HEK293 (cell line): ENCODE results near the gene EML4.

Experiments used
- BCL11B ChIP-seq: fragments of 450-650 bp; formaldehyde crosslinking; IDR thresholded peaks from 2 replicates; pipeline ENCODE4 v1.5.1; 2016; ENCODE audit warnings: low read depth, missing biosample characterization, missing genetic modification characterization
- GLIS1 ChIP-seq: fragments of 450-650 bp; formaldehyde crosslinking; IDR thresholded peaks from 2 replicates; pipeline ENCODE4 v1.5.1; 2016; ENCODE audit warnings: missing biosample characterization, missing genetic modification characterization
- IKZF3 ChIP-seq: fragments of 450-650 bp; IDR thresholded peaks from 2 replicates; pipeline ENCODE4 v1.5.0; 2018; ENCODE audit warnings: missing biosample characterization, mild to moderate bottlenecking, missing genetic modification characterization, moderate library complexity
- YY1 ChIP-seq: fragments of 450-650 bp; formaldehyde crosslinking; IDR thresholded peaks from 2 replicates; pipeline ENCODE4 v1.5.1; 2018; ENCODE audit warnings: missing biosample characterization, missing genetic modification characterization
- ZBTB17 ChIP-seq: fragments of 450-650 bp; formaldehyde crosslinking; IDR thresholded peaks from 2 replicates; pipeline ENCODE4 v1.5.1; 2016; ENCODE audit warnings: missing biosample characterization, missing genetic modification characterization
- ZBTB20 ChIP-seq: fragments of 450-650 bp; formaldehyde crosslinking; IDR thresholded peaks from 2 replicates; pipeline ENCODE4 v1.5.1; 2016; ENCODE audit warnings: missing biosample characterization, missing genetic modification characterization
- ZEB2 ChIP-seq: fragments of 450-650 bp; formaldehyde crosslinking; IDR thresholded peaks from 2 replicates; pipeline ENCODE4 v1.5.1; 2016; ENCODE audit warnings: missing biosample characterization, missing genetic modification characterization
- ZNF140 ChIP-seq: fragments of 450-650 bp; formaldehyde crosslinking; IDR thresholded peaks from 2 replicates; pipeline ENCODE4 v1.5.1; 2016; ENCODE audit warnings: missing biosample characterization, missing genetic modification characterization
- ZNF157 ChIP-seq: fragments of 450-650 bp; formaldehyde crosslinking; IDR thresholded peaks from 2 replicates; pipeline ENCODE4 v1.5.1; 2016; ENCODE audit warnings: missing biosample characterization, missing genetic modification characterization
- ZNF184 ChIP-seq: fragments of 450-650 bp; IDR thresholded peaks from 2 replicates; pipeline ENCODE4 v1.5.1; 2018; ENCODE audit warnings: missing biosample characterization, mild to moderate bottlenecking, missing genetic modification characterization
- ZNF19 ChIP-seq: fragments of 450-650 bp; formaldehyde crosslinking; IDR thresholded peaks from 2 replicates; pipeline ENCODE4; 2016; ENCODE audit warnings: missing biosample characterization, missing genetic modification characterization, low read depth
- ZNF24 ChIP-seq: fragments of 450-650 bp; formaldehyde crosslinking; IDR thresholded peaks from 2 replicates; pipeline ENCODE4 v1.5.1; 2016; ENCODE audit warnings: missing biosample characterization, missing genetic modification characterization
- ZNF292 ChIP-seq: fragments of 450-650 bp; formaldehyde crosslinking; IDR thresholded peaks from 2 replicates; pipeline ENCODE4 v1.5.1; 2016; ENCODE audit warnings: low read depth, missing biosample characterization, missing genetic modification characterization, borderline replicate concordance
- ZNF324 ChIP-seq: fragments of 450-650 bp; formaldehyde crosslinking; IDR thresholded peaks from 2 replicates; pipeline ENCODE4 v1.5.1; 2016; ENCODE audit warnings: missing biosample characterization, missing genetic modification characterization
- ZNF335 ChIP-seq: fragments of 450-650 bp; formaldehyde crosslinking; conservative IDR thresholded peaks from 2 replicates; pipeline ENCODE4 v1.5.1; 2016; ENCODE audit warnings: missing biosample characterization, missing genetic modification characterization
- ZNF350 ChIP-seq: fragments of 450-650 bp; formaldehyde crosslinking; IDR thresholded peaks from 2 replicates; pipeline ENCODE4 v1.5.0; 2017; ENCODE audit warnings: missing biosample characterization, mild to moderate bottlenecking, missing genetic modification characterization
- ZNF394 ChIP-seq: fragments of 450-650 bp; formaldehyde crosslinking; IDR thresholded peaks from 2 replicates; pipeline ENCODE4 v1.5.1; 2016; ENCODE audit warnings: missing biosample characterization, missing genetic modification characterization, mild to moderate bottlenecking, moderate library complexity, borderline replicate concordance
- ZNF423 ChIP-seq: fragments of 450-650 bp; formaldehyde crosslinking; IDR thresholded peaks from 2 replicates; pipeline ENCODE4 v1.5.1; 2016; ENCODE audit warnings: missing biosample characterization, missing genetic modification characterization
- ZNF426 ChIP-seq: fragments of 450-650 bp; formaldehyde crosslinking; IDR thresholded peaks from 2 replicates; pipeline ENCODE4 v1.5.1; 2017; ENCODE audit warnings: missing biosample characterization, missing genetic modification characterization, mild to moderate bottlenecking, inconsistent platforms, moderate library complexity
- ZNF433 ChIP-seq: fragments of 450-650 bp; formaldehyde crosslinking; IDR thresholded peaks from 2 replicates; pipeline ENCODE4 v1.5.1; 2016; ENCODE audit warnings: missing biosample characterization, missing genetic modification characterization, low read depth
- ZNF510 ChIP-seq: fragments of 450-650 bp; formaldehyde crosslinking; IDR thresholded peaks from 2 replicates; pipeline ENCODE4 v1.5.1; 2018; ENCODE audit warnings: mild to moderate bottlenecking, missing genetic modification characterization, missing biosample characterization; ENCODE audit not compliant: insufficient replicate concordance
- ZNF521 ChIP-seq: fragments of 450-650 bp; formaldehyde crosslinking; IDR thresholded peaks from 2 replicates; pipeline ENCODE4 v1.5.1; 2017; ENCODE audit warnings: missing biosample characterization, mild to moderate bottlenecking, missing genetic modification characterization
- ZNF530 ChIP-seq: fragments of 450-650 bp; formaldehyde crosslinking; IDR thresholded peaks from 2 replicates; pipeline ENCODE4 v1.5.1; 2016; ENCODE audit warnings: low read depth, missing biosample characterization, missing genetic modification characterization
- ZNF561 ChIP-seq: fragments of 450-650 bp; IDR thresholded peaks from 2 replicates; pipeline ENCODE4 v1.5.1; 2018; ENCODE audit warnings: missing biosample characterization, missing genetic modification characterization, borderline replicate concordance
- ZNF571 ChIP-seq: fragments of 450-650 bp; formaldehyde crosslinking; IDR thresholded peaks from 2 replicates; pipeline ENCODE4 v1.5.0; 2017; ENCODE audit warnings: missing biosample characterization, missing genetic modification characterization
- ZNF596 ChIP-seq: fragments of 450-650 bp; IDR thresholded peaks from 2 replicates; pipeline ENCODE4 v1.5.0; 2018; ENCODE audit warnings: missing biosample characterization, mild to moderate bottlenecking, missing genetic modification characterization, moderate library complexity
- ZNF621 ChIP-seq: fragments of 450-650 bp; formaldehyde crosslinking; IDR thresholded peaks from 2 replicates; pipeline ENCODE4 v1.5.1; 2017; ENCODE audit warnings: missing biosample characterization, missing genetic modification characterization
- ZNF658 ChIP-seq: fragments of 450-650 bp; formaldehyde crosslinking; IDR thresholded peaks from 2 replicates; pipeline ENCODE4; 2016; ENCODE audit warnings: missing biosample characterization, missing genetic modification characterization
- ZNF785 ChIP-seq: fragments of 450-650 bp; formaldehyde crosslinking; IDR thresholded peaks from 2 replicates; pipeline ENCODE4 v1.5.1; 2016; ENCODE audit warnings: missing biosample characterization, missing genetic modification characterization
- TF ChIP-seq, protein P1 (sequence below): fragments of 450-650 bp; formaldehyde crosslinking; IDR thresholded peaks from 2 replicates; pipeline ENCODE4 v1.5.1; 2017; ENCODE audit warnings: missing biosample characterization, mild to moderate bottlenecking, missing genetic modification characterization, moderate library complexity
- TF ChIP-seq, protein P2 (sequence below): fragments of 450-650 bp; formaldehyde crosslinking; IDR thresholded peaks from 2 replicates; pipeline ENCODE4 v1.5.1; 2016; ENCODE audit warnings: missing biosample characterization, missing genetic modification characterization, borderline replicate concordance
- TF ChIP-seq, protein P3 (sequence below): fragments of 450-650 bp; IDR thresholded peaks from 2 replicates; pipeline ENCODE4 v1.5.1; 2018; ENCODE audit warnings: missing biosample characterization, mild to moderate bottlenecking, missing genetic modification characterization
- TF ChIP-seq, protein P4 (sequence below): fragments of 450-650 bp; formaldehyde crosslinking; IDR thresholded peaks from 2 replicates; pipeline ENCODE4 v1.5.1; 2016; ENCODE audit warnings: missing biosample characterization, missing genetic modification characterization

The EML4 gene

DNA sequence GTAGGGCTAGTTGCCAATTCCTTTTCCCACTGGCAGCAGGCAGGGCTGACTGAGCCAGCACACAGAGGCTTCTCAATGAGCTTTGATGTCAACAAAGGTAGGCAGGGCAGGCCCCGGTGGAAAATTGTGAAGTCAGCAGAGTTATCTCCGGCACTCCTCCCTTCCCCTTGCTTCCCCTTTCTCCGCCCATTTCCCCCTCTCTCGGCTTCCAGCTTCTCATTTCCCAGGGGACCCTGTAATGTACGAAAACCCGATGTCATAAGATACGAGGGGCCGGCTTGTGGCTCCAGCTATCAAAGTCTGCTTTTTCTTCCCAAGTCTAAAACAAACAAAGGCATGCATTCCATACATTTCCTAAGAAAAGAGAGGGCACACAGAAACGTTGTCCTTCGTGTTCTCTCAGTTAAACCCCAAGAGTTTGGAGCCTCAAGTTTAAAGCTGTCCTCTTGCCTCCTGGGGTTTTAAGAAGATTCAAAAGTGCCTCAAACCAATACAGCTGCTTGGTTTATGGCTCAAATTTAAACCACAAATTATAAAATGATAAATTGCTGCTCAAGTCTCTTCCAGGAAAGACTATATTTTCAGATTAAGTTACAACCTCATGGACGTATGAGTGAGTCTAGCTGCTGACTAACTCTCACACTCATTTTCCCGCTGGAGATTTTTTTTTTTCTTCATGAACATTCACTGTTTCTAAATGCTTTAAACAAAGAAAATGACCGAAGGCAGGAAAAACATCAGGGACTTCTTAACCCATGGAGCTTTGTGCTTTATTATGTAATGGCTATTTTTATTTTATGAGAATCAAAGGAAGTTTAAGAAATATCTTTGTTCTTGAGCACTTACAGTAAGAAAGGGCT is 27.2 kb upstream of the EML4 start (continued):
- TF ChIP-seq ZNF350 (tag by site-specific recombination) (no peak), BCL11B (tag by site-specific recombination) (no peak), YY1 (tag by site-specific recombination) (no peak), ZNF521 (tag by site-specific recombination) (no peak), ZNF324 (tag by site-specific recombination) (no peak), ZNF184 (tag by site-specific recombination) (no peak), ZBTB20 (tag by site-specific recombination) (peak; percentile 57), ZNF157 (tag by site-specific recombination) (no peak), ZNF530 (no peak), ZNF596 (tag by site-specific recombination) (0 out of 2 replicates have a peak, but pooled peaks have one; percentile 11), ZNF394 (tag by site-specific recombination) (peak; percentile 89; the same call in 1 of the 2 replicates), ZNF433 (no peak), ZNF658 (no peak), IKZF3 (peak; percentile 91), ZNF621 (no peak), ZNF19 (tag by site-specific recombination) (no peak), ZNF335 (tag by site-specific recombination) (no peak; the same call in none of the 2 replicates), ZNF426 (tag by site-specific recombination) (no peak), ZNF510 (no peak), ZNF571 (no peak), ZNF292 (tag by site-specific recombination) (no peak), ZBTB17 (tag by site-specific recombination) (peak; percentile 93), ZNF24 (tag by site-specific recombination) (no peak), ZEB2 (tag by site-specific recombination) (0 out of 2 replicates have a peak, but pooled peaks have one; percentile 61), ZNF561 (tag by site-specific recombination) (peak; percentile 45; the same call in 1 of the 2 replicates), ZNF423 (tag by site-specific recombination) (peak; percentile 70; the same call in 1 of the 2 replicates), ZNF140 (tag by site-specific recombination) (no peak), GLIS1 (tag by site-specific recombination) (peak; percentile 65), ZNF785 (tag by site-specific recombination) (no peak)
- TF ChIP-seq, protein P1, sequence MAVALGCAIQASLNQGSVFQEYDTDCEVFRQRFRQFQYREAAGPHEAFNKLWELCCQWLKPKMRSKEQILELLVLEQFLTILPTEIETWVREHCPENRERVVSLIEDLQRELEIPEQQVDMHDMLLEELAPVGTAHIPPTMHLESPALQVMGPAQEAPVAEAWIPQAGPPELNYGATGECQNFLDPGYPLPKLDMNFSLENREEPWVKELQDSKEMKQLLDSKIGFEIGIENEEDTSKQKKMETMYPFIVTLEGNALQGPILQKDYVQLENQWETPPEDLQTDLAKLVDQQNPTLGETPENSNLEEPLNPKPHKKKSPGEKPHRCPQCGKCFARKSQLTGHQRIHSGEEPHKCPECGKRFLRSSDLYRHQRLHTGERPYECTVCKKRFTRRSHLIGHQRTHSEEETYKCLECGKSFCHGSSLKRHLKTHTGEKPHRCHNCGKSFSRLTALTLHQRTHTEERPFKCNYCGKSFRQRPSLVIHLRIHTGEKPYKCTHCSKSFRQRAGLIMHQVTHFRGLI, result no peak; the same call in 1 of the 2 replicates
- TF ChIP-seq, protein P2, sequence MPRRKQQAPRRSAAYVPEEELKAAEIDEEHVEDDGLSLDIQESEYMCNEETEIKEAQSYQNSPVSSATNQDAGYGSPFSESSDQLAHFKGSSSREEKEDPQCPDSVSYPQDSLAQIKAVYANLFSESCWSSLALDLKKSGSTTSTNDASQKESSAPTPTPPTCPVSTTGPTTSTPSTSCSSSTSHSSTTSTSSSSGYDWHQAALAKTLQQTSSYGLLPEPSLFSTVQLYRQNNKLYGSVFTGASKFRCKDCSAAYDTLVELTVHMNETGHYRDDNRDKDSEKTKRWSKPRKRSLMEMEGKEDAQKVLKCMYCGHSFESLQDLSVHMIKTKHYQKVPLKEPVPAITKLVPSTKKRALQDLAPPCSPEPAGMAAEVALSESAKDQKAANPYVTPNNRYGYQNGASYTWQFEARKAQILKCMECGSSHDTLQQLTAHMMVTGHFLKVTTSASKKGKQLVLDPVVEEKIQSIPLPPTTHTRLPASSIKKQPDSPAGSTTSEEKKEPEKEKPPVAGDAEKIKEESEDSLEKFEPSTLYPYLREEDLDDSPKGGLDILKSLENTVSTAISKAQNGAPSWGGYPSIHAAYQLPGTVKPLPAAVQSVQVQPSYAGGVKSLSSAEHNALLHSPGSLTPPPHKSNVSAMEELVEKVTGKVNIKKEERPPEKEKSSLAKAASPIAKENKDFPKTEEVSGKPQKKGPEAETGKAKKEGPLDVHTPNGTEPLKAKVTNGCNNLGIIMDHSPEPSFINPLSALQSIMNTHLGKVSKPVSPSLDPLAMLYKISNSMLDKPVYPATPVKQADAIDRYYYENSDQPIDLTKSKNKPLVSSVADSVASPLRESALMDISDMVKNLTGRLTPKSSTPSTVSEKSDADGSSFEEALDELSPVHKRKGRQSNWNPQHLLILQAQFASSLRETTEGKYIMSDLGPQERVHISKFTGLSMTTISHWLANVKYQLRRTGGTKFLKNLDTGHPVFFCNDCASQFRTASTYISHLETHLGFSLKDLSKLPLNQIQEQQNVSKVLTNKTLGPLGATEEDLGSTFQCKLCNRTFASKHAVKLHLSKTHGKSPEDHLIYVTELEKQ (tag by site-specific recombination), result 0 out of 2 replicates have a peak, but pooled peaks have one; percentile 25
- TF ChIP-seq, protein P3, sequence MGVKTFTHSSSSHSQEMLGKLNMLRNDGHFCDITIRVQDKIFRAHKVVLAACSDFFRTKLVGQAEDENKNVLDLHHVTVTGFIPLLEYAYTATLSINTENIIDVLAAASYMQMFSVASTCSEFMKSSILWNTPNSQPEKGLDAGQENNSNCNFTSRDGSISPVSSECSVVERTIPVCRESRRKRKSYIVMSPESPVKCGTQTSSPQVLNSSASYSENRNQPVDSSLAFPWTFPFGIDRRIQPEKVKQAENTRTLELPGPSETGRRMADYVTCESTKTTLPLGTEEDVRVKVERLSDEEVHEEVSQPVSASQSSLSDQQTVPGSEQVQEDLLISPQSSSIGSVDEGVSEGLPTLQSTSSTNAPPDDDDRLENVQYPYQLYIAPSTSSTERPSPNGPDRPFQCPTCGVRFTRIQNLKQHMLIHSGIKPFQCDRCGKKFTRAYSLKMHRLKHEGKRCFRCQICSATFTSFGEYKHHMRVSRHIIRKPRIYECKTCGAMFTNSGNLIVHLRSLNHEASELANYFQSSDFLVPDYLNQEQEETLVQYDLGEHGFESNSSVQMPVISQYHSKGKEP (tag by site-specific recombination), result no peak
- TF ChIP-seq, protein P4, sequence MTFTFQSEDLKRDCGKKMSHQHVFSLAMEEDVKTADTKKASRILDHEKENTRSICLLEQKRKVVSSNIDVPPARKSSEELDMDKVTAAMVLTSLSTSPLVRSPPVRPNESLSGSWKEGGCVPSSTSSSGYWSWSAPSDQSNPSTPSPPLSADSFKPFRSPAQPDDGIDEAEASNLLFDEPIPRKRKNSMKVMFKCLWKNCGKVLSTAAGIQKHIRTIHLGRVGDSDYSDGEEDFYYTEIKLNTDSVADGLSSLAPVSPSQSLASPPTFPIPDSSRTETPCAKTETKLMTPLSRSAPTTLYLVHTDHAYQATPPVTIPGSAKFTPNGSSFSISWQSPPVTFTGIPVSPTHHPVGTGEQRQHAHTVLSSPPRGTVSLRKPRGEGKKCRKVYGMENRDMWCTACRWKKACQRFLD (tag by site-specific recombination), result no peak
